CD4-positive, alpha-beta T cell treated with Interleukin-10 for 1 hour (primary cell): ENCODE data around the gene SF3A1.

Source experiments
- DNase-seq: peaks from one replicate; pipeline ENCODE4 v3.0.0-alpha.2; 2020

The SF3A1 gene

DNA sequence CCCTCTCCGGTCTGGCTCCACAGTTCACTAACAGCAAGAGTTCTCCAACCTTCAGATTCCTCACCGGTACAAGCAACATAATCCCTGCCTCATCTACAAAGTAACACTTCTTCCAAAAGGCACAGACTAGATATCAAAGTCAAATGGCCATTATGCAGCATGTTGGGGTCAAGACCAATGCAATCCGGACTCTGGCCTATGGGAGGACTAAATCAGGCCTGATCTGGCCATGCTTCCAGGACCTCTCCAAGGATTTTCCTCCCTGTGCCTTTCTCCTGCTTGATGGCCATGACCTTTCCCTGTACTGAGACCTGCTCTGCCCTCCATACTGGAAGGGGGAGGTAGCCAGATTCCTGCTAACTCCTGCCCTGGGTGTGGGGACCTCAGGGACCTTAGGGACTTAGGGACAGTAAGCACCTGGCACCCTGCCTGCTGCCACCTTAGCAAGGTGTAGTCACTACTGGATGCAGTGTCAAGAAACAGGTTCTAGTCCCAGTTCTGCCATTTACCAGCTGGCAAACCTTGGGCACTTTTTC lies 36.6 kb downstream of the SF3A1 start:
- no peak for DNase-seq

DNA sequence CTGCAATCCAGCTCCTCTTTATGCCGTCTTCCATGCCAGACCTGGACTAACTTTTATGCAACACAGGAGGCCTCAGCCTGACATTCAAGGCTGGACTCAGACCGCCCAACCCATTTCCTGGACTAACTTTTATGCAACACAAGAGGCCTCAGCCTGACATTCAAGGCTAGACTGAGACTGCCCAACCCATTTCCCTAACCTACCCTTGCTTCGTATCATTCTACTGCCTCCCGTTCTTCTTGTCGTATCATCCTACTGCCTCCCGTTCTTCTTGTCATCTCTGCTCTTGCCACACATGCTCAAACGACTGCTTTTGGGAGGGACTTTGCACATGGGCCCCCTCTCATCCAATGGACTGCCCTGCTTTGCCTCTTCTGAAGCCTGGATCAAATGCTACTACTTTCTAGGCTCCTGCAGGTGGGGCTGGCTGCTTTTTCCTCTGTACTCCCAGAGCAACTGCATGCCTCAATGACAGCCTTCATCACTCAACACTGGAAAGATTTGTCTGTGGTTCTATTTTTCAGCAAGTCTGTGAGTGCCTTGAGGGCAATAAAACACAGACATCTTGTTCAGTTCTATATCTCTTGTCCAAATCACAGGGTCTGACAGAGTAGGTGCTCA lies 37.8 kb downstream of the SF3A1 start:
- no peak for DNase-seq

- DNase-seq: no peak
Measured at GRCh38 chr22:30317778-30318177, 38.9 kb downstream of the SF3A1 start.

DNA sequence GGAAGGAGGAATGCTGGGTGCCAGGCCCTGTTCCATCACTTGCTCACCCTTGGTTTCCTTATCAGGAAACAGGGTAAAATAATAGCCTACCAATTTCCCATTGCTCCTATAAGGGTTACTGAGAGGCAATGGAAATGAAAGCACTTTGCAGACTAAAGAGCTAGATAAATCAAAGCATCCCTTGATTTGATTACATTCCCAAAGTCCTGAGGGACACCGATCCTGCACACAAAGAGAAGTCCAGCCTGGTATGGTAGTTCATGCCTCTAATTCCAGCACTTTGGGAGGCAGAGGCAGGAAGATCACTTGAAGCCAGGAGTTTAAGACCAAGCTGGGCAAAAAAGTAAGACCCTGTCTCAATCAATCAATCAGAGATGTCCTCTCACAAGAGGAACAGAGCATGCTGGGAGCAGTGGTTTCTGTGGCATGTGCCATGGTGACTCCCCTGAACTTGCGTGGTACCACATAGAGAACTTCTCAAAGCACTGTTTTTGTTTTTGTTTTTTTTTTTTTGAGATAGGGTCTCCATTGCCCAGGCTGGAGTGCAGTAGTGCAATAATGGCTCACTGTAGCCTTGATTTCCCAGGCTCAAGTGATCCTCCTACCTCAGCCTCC lies 40.6 kb downstream of the SF3A1 start:
- no peak for DNase-seq

- DNase-seq: peak; percentile 57
Measured at GRCh38 chr22:30314915-30315314, 41.8 kb downstream of the SF3A1 start.

GRCh38 chr22:30313527-30314363 lies 42.9 kb downstream of the SF3A1 start:
- DNase-seq: no peak

DNA sequence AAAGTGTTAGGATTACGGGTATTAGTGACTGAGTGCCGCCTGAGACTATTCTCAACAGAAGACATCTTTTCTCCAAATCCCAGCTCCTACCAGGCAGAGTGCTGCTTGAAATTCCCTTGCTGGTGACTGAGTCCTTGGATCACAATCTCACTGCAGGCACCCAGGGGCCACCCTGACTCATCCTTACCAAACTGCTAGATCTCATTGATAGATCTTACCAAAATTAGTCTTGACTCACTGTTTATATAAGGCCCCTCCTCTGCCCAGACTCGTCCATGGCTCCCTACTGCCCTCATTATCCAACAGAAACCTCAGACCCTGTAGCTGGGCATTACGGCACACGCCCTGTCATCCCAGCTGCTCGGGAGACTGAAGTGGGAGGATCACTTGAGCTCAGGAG lies 44.6 kb downstream of the SF3A1 start:
- DNase-seq: no peak

- DNase-seq: no peak
Measured at GRCh38 chr22:30310881-30311771, 45.6 kb downstream of the SF3A1 start.

GRCh38 chr22:30309951-30310741 lies 46.5 kb downstream of the SF3A1 start:
- peak; percentile 56 for DNase-seq

GRCh38 chr22:30308518-30309230 lies 48.0 kb downstream of the SF3A1 start:
- no peak for DNase-seq

DNA sequence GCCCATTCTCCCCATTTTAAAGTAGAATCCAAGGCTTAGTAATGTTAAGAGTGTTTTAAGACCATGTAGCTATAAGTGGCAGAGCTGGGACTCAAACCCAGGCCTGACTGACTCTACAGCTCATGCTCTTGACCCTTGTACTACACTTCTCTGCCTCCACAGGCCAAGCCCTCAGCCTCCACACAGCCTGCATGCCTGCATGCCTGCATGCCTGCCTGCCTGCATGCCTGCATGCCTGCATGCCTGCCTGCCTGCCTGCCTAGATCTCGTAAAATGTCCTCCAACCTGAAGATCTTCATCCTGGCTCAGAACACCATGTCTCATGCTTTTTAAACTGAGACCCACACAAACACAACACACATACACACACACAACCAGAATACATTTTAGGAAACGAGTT lies 48.6 kb downstream of the SF3A1 start:
- no peak for DNase-seq

DNA sequence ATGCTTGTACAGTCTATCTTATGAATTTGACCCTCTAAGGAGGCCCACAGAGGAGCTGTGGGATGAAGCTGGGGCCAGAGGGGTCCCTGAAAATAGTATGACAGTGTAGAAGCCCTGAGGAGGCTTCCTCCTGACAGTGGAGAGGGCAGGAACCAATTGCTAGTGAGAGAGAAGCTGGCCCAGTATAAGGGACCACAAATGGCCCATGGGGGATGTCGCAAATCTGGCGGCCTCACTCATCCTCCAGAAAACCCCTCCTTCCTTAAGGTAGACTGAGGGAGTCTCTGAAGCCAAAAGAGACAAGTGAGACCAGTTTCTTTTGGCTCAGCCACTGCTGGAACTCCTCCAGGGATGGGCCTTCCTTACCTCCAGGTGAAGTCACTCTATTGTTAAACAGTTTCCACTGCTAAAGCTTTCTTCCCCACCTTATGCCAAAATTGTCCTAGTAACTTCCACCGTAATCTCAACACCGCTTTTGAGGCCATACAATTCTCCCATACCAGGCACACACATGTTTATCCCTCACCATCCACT lies 49.6 kb downstream of the SF3A1 start:
- no peak for DNase-seq

- no peak for DNase-seq
Measured at GRCh38 chr22:30306627-30307011, 50.1 kb downstream of the SF3A1 start.

- DNase-seq: peak; percentile 71
Measured at GRCh38 chr22:30305906-30306626, 50.6 kb downstream of the SF3A1 start.

DNA sequence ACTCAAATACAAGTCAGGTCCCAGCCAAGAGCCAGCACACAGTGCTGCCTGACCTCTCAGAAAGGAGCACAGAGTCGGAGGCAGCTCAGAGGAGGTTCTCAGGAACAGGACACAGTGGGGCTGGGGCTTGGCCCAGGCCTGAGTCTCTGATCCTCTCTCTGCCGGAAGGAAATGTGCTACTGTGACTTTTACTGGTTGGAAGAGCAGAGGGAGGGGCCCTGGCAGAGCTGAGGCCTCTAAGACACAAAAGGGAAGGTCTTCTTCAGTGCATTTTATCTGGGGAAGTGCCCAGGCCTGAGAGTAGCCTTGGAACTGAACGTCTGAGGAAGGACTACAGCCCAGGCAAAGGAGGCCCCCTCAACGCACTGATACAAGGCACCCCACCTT lies 51.2 kb downstream of the SF3A1 start:
- DNase-seq: peak; percentile 69

- no peak for DNase-seq
Measured at GRCh38 chr22:30304495-30305244, 52.0 kb downstream of the SF3A1 start.

DNA sequence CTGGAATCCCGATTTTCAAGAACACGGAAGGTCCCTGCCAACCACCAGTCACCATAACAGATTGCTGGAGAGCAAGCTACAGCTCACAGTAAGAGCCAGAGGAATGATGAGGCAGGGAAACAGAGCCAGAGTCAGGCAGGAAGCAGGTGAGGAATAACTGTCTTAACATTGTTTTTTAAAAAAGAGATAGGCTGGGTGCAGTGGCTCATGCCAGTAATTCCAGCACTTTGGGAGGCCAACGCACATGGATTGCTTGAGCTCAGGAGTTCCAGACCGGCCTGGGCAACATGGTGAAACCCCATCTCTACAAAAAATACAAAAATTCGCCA lies 53.9 kb downstream of the SF3A1 start:
- no peak for DNase-seq

DNA sequence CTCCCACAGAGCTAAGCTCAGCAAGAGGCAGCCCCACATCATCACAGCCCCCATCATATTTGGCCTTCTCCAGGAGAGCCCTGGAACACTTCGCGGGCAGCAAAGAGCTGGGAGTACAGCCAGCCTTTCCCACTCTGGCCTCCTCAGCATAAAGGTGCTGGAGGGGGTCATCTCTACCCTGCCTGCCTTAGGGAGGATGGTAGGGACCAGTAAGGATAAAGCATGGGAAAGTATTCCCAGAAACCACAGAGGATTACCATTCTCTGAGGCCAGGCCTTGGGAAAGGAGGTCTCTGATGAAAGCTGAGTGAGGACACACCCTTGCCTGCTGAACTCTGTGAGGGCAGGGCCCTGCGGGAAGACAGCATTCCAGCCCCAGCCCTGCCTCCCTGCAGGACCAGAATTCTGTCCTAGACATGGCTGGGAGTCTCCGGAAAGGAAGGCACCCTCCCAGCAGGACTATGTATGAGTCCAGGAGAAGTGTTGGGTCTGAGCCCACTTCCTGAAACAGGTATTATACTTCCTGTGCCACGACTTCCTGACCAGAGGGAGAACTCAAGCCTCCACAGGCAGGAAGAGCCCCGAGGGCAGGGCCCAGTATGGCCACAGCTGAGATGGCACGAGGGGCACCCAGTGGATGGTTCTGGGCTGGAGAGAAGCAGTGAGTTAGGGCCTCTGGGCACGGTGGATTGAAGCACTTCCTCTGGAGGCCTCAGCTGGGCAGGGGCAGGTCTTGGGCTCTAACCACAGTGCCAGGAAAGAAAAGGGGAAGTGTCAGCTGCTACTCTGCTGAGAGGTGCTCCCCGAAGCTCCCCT lies 54.5 kb downstream of the SF3A1 start:
- DNase-seq: no peak

DNA sequence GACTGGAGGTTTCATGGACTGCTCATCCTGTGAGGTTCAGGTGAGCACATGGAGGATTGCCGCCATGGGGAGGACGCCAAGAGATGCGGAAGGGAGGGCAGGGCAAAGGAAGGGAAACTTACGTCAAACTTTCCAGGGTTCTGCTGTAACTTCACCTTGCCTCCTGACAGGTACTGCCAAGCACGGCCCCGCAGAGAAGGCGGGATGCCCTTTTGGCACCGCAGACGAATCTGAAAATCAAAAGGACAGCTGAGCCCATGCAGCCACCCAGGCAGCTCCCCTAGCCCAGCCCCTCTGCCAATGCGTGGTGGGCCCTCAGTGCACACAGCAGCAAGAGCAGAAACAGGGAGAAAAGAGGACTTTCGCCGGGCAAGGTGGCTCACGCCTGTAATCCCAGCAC lies 57.4 kb downstream of the SF3A1 start:
- DNase-seq: no peak
